ENCODE results near the gene NEDD1.

NEDD1 gene

GRCh38 chr12:97003276-97003675 is 96.2 kb downstream of the NEDD1 start:
- TF ChIP-seq, protein P1, sequence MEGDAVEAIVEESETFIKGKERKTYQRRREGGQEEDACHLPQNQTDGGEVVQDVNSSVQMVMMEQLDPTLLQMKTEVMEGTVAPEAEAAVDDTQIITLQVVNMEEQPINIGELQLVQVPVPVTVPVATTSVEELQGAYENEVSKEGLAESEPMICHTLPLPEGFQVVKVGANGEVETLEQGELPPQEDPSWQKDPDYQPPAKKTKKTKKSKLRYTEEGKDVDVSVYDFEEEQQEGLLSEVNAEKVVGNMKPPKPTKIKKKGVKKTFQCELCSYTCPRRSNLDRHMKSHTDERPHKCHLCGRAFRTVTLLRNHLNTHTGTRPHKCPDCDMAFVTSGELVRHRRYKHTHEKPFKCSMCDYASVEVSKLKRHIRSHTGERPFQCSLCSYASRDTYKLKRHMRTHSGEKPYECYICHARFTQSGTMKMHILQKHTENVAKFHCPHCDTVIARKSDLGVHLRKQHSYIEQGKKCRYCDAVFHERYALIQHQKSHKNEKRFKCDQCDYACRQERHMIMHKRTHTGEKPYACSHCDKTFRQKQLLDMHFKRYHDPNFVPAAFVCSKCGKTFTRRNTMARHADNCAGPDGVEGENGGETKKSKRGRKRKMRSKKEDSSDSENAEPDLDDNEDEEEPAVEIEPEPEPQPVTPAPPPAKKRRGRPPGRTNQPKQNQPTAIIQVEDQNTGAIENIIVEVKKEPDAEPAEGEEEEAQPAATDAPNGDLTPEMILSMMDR (conservative IDR thresholded peaks at IDR 0.05), result no peak
- no peak for TF ChIP-seq ZFX (IDR thresholded peaks at IDR 0.05)
- H3K27ac ChIP-seq, result no peak overlapping the region

All from C4-2B (cell line).